A549 treated with ZK216348 at 1 μM for 4 hours (cell line): ENCODE results near the gene VIP. TPM values are rescaled to one million over a fixed set of nuclear protein-coding genes. Genes with fewer than 3 reads are reported as not detected.

ENCODE experiments used
- total RNA-seq: library from RNA; stranded (reverse); fragments of 200-300 nt; extraction: Qiagen RNA extraction; gene quantifications from 5 replicates; pipeline ENCODE4 v1.2.3, GENCODE V29; 2022; ENCODE audit warnings: low read depth

The VIP gene
- not detected in 5 replicates for total RNA-seq

GRCh38 chr6:152750694-152751093 lies at the start of gene VIP:
Gene VIP (plus strand): TSS chr6:152750797. CDS start chr6:152752178, 1,381 bp downstream.

Other genes starting within 250 kb of the VIP start
- 23.9 to 31.3 TPM (median 28.0 TPM) in 5 replicates for gene SYNE1, start 113.4 kb upstream of the VIP start, total RNA-seq
- 0.05 to 0.11 TPM (median 0.08 TPM) in 4 of 5 replicates, not detected in the other for gene MYCT1, start 52.9 kb upstream of the VIP start, total RNA-seq
- gene FBXO5, start 232.2 kb downstream of the VIP start, total RNA-seq: 18.7 to 27.0 TPM (median 19.5 TPM) in 5 replicates